Measurements from ENCODE around the gene INF2. TPM values are rescaled to one million over a fixed set of nuclear protein-coding genes. Genes with fewer than 3 reads are reported as not detected.
"Not testable (repeated sequence)": the region's sequence is repeated elsewhere in the genome, so short reads cannot be mapped to it uniquely, and the experiment has no call there.

The INF2 gene
- total RNA-seq, 4 donors from 2014 or later, result 44.6 to 102 (median 64.7) TPM

- Histone ChIP-seq H3K36me3 (no peaks in the 10 kb centered on the region), H3K9me3 (no peaks in the 10 kb centered on the region), H3K4me1 (peaks cover 0 to 51% (median 8%) of the 10 kb centered on the region in 3 donors), H3K27ac (no peak overlapping the region), H3K27me3 (no peaks in the 10 kb centered on the region), H3K4me3 (no peak overlapping the region)
- ATAC-seq, result no peak
- WGBS, 2 donors (ENCODE audit: low coverage in 1 of 2), result no CpG with 5 or more reads among the region's 17 CpGs
- TF ChIP-seq EP300 (IDR thresholded peaks at IDR 0.05) (no peak), POLR2A (IDR thresholded peaks at IDR 0.05) (no peak), POLR2AphosphoS5 (IDR thresholded peaks at IDR 0.05) (no peak), CTCF (IDR thresholded peaks at IDR 0.05) (no peak)
These were observed 39.2 kb downstream of the INF2 start for GRCh38 chr14:104728631-104729030.

GRCh38 chr14:104729176-104729834 is 39.9 kb downstream of the INF2 start:
- H3K4me1 ChIP-seq, result peaks cover 0 to 51% (median 8%) of the 10 kb centered on the region in 3 donors

GRCh38 chr14:104729835-104730181 is 40.4 kb downstream of the INF2 start:
- H3K4me1 ChIP-seq, result peaks cover 0 to 51% (median 4%) of the 10 kb centered on the region in 3 donors
- no peak overlapping the region for H3K4me3 ChIP-seq
- no peak overlapping the region for H3K27ac ChIP-seq
- WGBS, 2 donors (ENCODE audit: low coverage in 1 of 2), result no CpG with 5 or more reads among the region's 16 CpGs
- ATAC-seq, result no peak
- H3K36me3 ChIP-seq, result no peaks in the 10 kb centered on the region
- TF ChIP-seq POLR2A (IDR thresholded peaks at IDR 0.05) (no peak), EP300 (IDR thresholded peaks at IDR 0.05) (no peak), CTCF (IDR thresholded peaks at IDR 0.05) (no peak), POLR2AphosphoS5 (IDR thresholded peaks at IDR 0.05) (no peak)
- H3K27me3 ChIP-seq, result no peaks in the 10 kb centered on the region
- H3K9me3 ChIP-seq, result no peaks in the 10 kb centered on the region

More at GRCh38 chr14:104729176-104729834, 39.9 kb downstream of the INF2 start:
- 88 to 90% methylated on average over 2 to 10 of the region's 73 CpGs for WGBS, 2 donors (ENCODE audit: low coverage in 1 of 2)
- not testable (repeated sequence) for H3K36me3 ChIP-seq, H3K4me3 ChIP-seq, H3K27ac ChIP-seq, ATAC-seq, H3K27me3 ChIP-seq, H3K9me3 ChIP-seq

- H3K36me3 ChIP-seq, result no peaks in the 10 kb centered on the region
- no peak overlapping the region for H3K4me3 ChIP-seq
- ATAC-seq, result no peak
- H3K27ac ChIP-seq, result no peak overlapping the region
- WGBS, 2 donors (ENCODE audit: low coverage in 1 of 2), result 78% methylated on average over 4 of the region's 5 CpGs; no CpG with 5 or more reads in 1 of the 2 donors
- H3K27me3 ChIP-seq, result no peaks in the 10 kb centered on the region
- H3K4me1 ChIP-seq, result peaks cover 0 to 51% (median 6%) of the 10 kb centered on the region in 3 donors
- H3K9me3 ChIP-seq, result no peaks in the 10 kb centered on the region
- TF ChIP-seq EP300 (IDR thresholded peaks at IDR 0.05) (no peak), POLR2AphosphoS5 (IDR thresholded peaks at IDR 0.05) (no peak), POLR2A (IDR thresholded peaks at IDR 0.05) (no peak), CTCF (IDR thresholded peaks at IDR 0.05) (no peak)
These were observed 41.1 kb downstream of the INF2 start for GRCh38 chr14:104730487-104730886.

- H3K36me3 ChIP-seq, result no peaks in the 10 kb centered on the region
- peaks cover 0 to 54% (median 17%) of the 10 kb centered on the region in 3 donors for H3K4me1 ChIP-seq
- no peaks in the 10 kb centered on the region for H3K9me3 ChIP-seq
- H3K27ac ChIP-seq, result peak overlapping the region in 2 of 4 donors; percentile 44 to 85
- no peaks in the 10 kb centered on the region for H3K27me3 ChIP-seq
- TF ChIP-seq CTCF (IDR thresholded peaks at IDR 0.05) (no peak), POLR2AphosphoS5 (IDR thresholded peaks at IDR 0.05) (no peak), EP300 (IDR thresholded peaks at IDR 0.05) (no peak), POLR2A (IDR thresholded peaks at IDR 0.05) (no peak)
- no peak for ATAC-seq
- H3K4me3 ChIP-seq, result no peak overlapping the region
- 90 to 100% methylated on average over 1 to 4 of the region's 18 CpGs for WGBS, 2 donors (ENCODE audit: low coverage in 1 of 2)
These were observed 42.2 kb downstream of the INF2 start for GRCh38 chr14:104731320-104732294.

Data from gastroesophageal sphincter (tissue), 4 donors.